Measurements from ENCODE around the gene TSPAN18.

DNA sequence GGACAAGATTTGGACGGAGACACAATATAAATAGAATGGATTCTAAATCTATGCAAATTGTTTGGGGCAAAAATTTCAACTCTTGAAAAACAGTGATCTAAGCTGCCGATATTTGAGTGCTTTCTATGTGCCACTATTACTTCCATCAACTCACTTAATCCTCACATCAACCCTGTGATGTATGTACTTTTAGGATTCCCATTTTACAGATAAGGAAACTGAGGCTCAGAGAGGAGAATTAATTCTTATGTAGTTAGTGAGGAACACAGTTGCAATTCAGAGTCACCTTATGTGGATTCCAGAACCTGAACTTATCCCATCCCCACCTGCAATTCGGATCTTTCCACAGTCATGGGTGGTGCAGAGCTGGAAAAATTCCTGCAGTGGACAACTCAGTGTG lies 60.3 kb downstream of the TSPAN18 start:
- TF ChIP-seq CTCF (IDR thresholded peaks at IDR 0.05) (no peak), POLR2AphosphoS5 (IDR thresholded peaks at IDR 0.05; ENCODE audit: insufficient read depth in 1 of 2, low read depth in 1 of 2) (no peak), POLR2A (IDR thresholded peaks at IDR 0.05) (no peak)

Data from vagina (tissue), 2 donors.